Measurements from ENCODE around the gene MAGEA12.
"Not testable (repeated sequence)": the region's sequence is repeated elsewhere in the genome, so short reads cannot be mapped to it uniquely, and the experiment has no call there.

MAGEA12 gene

DNA sequence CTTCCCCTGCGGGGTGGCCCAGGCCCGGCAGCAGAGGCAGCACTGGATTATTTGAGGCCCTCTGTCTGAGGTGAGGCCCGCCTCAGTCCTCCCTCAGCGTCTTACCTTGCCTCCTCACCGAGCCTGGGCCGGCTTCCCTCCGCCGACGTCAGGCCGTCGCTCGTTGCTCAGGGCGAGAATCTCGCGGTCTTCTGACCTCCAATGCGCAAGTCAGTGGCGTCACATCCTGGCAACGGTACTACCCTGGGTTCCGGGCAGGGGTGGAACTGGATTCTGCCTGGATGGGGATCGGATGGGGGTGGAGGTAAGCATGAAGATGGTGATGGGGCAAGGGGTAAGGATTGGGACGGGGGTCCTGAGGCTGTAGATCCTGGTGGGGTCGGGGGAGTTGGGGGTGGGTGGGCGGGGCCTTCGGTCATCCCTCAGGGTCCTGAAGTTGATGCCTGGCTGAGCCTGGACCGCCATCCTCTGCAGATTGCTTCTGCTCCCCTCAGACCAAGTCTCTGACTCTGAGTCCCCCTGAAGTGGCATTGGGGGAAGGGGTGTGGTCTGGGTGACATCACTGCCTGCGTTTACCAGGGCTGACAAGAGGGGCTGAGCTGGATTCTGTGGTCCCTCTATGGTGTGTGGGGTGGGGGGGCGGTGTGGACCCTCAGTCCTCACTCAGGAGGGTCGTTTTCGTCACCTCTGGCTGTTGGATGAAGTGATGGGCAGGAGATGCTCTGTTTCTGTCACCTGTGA is 36.2 kb downstream of the MAGEA12 start, which contains the start of gene MAGEA6:
MAGEA6 (minus strand) TSS at position 141 of the 741 bp plus-strand sequence. CDS start 2,039 bp downstream, outside the sequence.
- not testable (repeated sequence) for FAIRE-seq

- FAIRE-seq = not testable (repeated sequence)
Observed at GRCh38 chrX:152787062-152787461, 53.5 kb downstream of the MAGEA12 start.

Data from G401.6 (cell line).